Coronary artery (tissue), 2 donors: ENCODE results near the gene PELI1.

Experiments used
- DNase-seq: peaks from one replicate; pipeline ENCODE4 v3.0.0-alpha.2; 2017; ENCODE audit warnings: low spot score
- H3K27ac ChIP-seq, 2 donors: fragments of 200-600 bp; sonication (generic); one replicate each; pipeline ENCODE4 v1.5.1; 2016 to 2019
- H3K4me3 ChIP-seq: fragments of 200-600 bp; sonication (generic); 2 replicates; pipeline ENCODE4 v1.5.1; 2016; ENCODE audit warnings: mild to moderate bottlenecking, moderate library complexity
- CTCF ChIP-seq: fragments of 200-600 bp; sonication (generic); IDR thresholded peaks from one replicate; pipeline ENCODE4 v1.5.1; 2019; ENCODE audit warnings: antibody characterized with exemption

Gene PELI1

DNA sequence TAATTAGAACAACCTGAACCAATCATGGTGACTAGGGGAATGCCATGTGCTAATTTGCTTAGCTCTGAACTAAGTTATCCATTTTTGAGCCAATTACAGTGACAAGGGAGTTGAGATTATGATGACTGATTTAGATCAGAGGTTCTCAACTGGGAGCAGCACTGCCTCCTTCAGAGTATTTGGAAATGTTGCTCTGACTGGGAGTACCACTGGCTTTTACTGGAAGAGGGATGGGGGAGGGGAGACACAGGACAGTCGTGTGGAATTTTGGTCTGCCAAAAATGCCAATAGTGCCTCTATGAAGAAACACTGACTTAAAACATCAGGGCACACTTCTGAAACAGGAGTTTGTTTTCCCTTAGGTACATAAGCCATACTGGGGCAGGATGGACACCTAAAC lies 76.9 kb downstream of the PELI1 start:
- no peak for TF ChIP-seq CTCF
- no peak overlapping the region for H3K27ac ChIP-seq
- no peak for DNase-seq
- no peak overlapping the region for H3K4me3 ChIP-seq

DNA sequence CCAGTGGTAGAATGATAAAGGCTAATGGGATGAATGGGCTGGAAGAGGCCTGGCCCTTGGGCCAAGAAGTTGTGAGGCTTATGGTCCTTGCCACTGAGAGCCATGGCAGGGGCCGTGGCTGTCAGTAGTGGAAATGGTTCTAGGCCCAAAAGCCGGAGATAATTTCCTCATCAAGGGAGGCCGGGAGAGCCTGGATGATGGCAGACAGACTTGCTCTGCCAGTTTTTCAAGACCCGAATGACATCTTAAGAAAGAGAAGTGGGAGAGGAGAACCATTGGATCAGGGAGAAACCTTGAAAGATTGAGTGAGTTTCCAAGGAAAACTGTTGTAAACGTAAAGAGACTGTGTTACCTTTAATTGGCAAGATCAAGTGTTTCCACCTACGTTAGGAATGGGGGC lies 78.7 kb downstream of the PELI1 start:
- no peak for TF ChIP-seq CTCF
- H3K27ac ChIP-seq, result no peak overlapping the region
- no peak for DNase-seq
- no peak overlapping the region for H3K4me3 ChIP-seq

- peak overlapping the region in 1 of 2 donors; percentile 39 for H3K27ac ChIP-seq
- no peak overlapping the region for H3K4me3 ChIP-seq
- TF ChIP-seq CTCF, result no peak
- DNase-seq, result no peak
Measured at GRCh38 chr2:64063924-64064331, 80.3 kb downstream of the PELI1 start.

DNA sequence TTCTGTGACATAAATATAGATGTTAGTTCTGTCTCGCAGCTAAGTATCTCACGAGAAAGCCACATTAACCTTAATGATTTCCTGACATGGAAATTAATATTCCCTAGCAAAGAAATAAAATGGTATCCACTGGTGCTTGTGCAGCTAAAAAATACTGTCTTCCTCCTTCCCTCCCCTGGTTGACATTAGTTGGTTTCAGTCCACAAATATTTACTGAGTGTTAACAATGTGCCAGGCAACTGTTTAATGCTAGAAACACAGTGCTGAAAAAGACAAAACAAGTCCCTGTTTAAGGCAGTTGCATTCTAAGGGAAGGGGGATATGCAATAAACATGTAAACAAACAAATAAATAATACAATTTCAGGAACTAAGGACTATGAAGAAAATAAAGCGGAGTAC lies 80.8 kb downstream of the PELI1 start:
- Histone ChIP-seq H3K27ac (peak overlapping the region in 1 of 2 donors; percentile 39), H3K4me3 (no peak overlapping the region)
- no peak for TF ChIP-seq CTCF
- no peak for DNase-seq

- no peak overlapping the region for H3K4me3 ChIP-seq
- DNase-seq, result no peak
- no peak for TF ChIP-seq CTCF
- H3K27ac ChIP-seq, result no peak overlapping the region
Measured at GRCh38 chr2:64062840-64063239, 81.4 kb downstream of the PELI1 start.

DNA sequence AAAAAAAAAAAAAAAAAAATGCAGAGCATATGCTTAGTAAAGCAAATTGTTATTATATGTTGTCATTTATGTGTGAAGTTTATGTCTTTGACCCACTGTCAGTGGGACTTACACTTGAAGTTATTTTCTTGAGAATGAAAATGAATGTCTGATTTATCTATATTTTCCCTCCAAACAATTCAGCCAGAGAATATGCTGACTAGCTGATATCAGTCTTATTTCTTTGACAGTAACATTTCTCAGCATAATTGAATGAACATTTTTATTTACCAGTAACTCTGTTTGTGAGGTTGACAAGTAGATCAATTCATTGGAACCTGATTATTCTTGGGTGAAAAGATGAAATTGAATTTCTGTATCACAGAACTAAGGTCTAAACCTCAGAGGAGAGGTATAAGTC lies 85.0 kb downstream of the PELI1 start:
- TF ChIP-seq CTCF, result no peak
- no peak overlapping the region for H3K4me3 ChIP-seq
- no peak for DNase-seq
- no peak overlapping the region for H3K27ac ChIP-seq

GRCh38 chr2:64056021-64056420 lies 88.2 kb downstream of the PELI1 start:
- TF ChIP-seq CTCF, result no peak
- no peak overlapping the region for H3K4me3 ChIP-seq
- H3K27ac ChIP-seq, result no peak overlapping the region
- no peak for DNase-seq
